Panc1 (cell line): Measurements from ENCODE around the gene HDAC3.

Source experiments
- POLR2AphosphoS5 ChIP-seq: IDR thresholded peaks from 2 replicates; pipeline ENCODE4 v1.6.1; 2012; ENCODE audit warnings: mild to moderate bottlenecking, low read depth, low read length, moderate library complexity
- TCF7L2 ChIP-seq: IDR thresholded peaks from 2 replicates; pipeline ENCODE4 v1.6.1; 2011; ENCODE audit warnings: mild to moderate bottlenecking, low read depth, low read length, inconsistent platforms
- TF ChIP-seq, protein P1 (sequence below): fragments of 450-650 bp; IDR thresholded peaks from 2 replicates; pipeline ENCODE4 v1.5.1; 2017; ENCODE audit warnings: mild to moderate bottlenecking

DNA sequence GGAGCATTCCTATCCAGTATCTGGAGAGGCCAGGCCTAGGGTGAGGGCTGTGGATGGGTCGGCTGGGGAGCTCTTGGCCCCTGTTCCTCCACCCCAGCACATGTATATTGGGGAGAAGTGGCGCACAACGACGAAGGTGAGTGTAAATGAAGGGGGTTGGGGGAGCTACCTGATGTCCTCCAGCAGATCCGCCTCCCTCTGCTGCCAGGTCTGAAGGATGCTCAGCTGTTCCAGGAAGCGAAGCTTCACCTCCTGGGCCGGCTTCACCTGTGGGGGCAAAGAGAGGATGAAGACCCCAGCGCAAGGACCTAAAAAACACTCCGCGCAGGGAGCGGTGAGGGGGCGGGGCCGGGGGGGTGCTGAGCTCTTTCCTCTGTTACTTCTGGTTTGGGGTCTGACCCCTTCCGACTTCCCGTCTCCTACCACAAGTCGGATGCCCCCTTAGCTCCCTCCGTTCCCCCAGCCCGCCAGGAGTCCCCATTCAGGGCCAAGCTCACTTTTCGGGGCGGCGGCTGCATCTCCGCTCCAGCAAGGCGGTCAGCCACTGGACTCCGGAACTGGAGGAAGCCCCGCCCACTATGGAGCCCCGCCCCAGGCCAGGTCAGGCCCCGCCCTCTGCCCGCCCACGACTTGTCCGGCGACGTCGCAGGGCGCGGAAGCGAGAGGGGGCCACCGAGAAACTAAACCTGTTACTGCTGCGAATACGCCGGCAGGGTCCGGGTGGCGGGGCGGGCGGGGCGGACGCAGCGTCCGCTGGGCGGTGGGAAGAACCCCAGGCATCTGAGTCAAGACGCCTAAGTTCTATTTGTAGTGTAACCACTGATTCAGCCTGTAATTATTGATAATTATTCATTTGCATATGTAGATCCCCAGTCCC, 14.4 kb upstream of the HDAC3 start, which contains the start of gene FCHSD1:
- TF ChIP-seq, protein P1, sequence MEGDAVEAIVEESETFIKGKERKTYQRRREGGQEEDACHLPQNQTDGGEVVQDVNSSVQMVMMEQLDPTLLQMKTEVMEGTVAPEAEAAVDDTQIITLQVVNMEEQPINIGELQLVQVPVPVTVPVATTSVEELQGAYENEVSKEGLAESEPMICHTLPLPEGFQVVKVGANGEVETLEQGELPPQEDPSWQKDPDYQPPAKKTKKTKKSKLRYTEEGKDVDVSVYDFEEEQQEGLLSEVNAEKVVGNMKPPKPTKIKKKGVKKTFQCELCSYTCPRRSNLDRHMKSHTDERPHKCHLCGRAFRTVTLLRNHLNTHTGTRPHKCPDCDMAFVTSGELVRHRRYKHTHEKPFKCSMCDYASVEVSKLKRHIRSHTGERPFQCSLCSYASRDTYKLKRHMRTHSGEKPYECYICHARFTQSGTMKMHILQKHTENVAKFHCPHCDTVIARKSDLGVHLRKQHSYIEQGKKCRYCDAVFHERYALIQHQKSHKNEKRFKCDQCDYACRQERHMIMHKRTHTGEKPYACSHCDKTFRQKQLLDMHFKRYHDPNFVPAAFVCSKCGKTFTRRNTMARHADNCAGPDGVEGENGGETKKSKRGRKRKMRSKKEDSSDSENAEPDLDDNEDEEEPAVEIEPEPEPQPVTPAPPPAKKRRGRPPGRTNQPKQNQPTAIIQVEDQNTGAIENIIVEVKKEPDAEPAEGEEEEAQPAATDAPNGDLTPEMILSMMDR = no peak
- peak; percentile 39; the same call in 1 of the 2 replicates for TF ChIP-seq POLR2AphosphoS5
- TF ChIP-seq TCF7L2 = no peak
